DOHH2 (cell line): ENCODE measurements around the gene SBNO2.

Experiments
- H3F3A ChIP-seq: fragments of 200-600 bp; sonication (generic), shearing (Covaris generic); 2 replicates; pipeline ENCODE4 v1.6.0; 2016; ENCODE audit warnings: antibody characterized with exemption, mild to moderate bottlenecking; ENCODE audit not compliant: control insufficient read depth, insufficient read depth
- H3K27ac ChIP-seq: fragments of 200-600 bp; sonication (generic); 2 replicates; pipeline ENCODE4 v1.5.1; 2014; ENCODE audit warnings: low read depth, mild to moderate bottlenecking, low read length, moderate library complexity
- H3K27me3 ChIP-seq: fragments of 200-600 bp; sonication (generic); 2 replicates; pipeline ENCODE4 v1.6.1; 2014; ENCODE audit warnings: mild to moderate bottlenecking, low read length, mixed read lengths; ENCODE audit not compliant: control insufficient read depth
- H3K36me3 ChIP-seq: fragments of 200-600 bp; sonication (generic); 2 replicates; pipeline ENCODE4 v1.6.1; 2014; ENCODE audit warnings: mild to moderate bottlenecking, low read length, moderate library complexity, mixed read lengths; ENCODE audit not compliant: control insufficient read depth
- H3K4me1 ChIP-seq: fragments of 200-600 bp; sonication (generic); 2 replicates; pipeline ENCODE4 v1.6.1; 2014; ENCODE audit warnings: mild to moderate bottlenecking, low read length, mixed read lengths; ENCODE audit not compliant: control insufficient read depth
- H3K4me2 ChIP-seq: fragments of 200-600 bp; sonication (generic); 2 replicates; pipeline ENCODE4 v1.6.0; 2014; ENCODE audit warnings: mild to moderate bottlenecking, low read length, moderate library complexity
- H3K4me3 ChIP-seq: fragments of 200-600 bp; sonication (generic); 2 replicates; pipeline ENCODE4 v1.5.1; 2014; ENCODE audit warnings: mild to moderate bottlenecking, low read length, mixed read lengths
- H3K79me2 ChIP-seq: fragments of 200-600 bp; sonication (generic); 2 replicates; pipeline ENCODE4 v1.6.1; 2014; ENCODE audit warnings: mild to moderate bottlenecking, low read length, mixed read lengths; ENCODE audit not compliant: control insufficient read depth
- H3K9me2 ChIP-seq: fragments of 200-600 bp; sonication (generic); replicated peaks from 2 replicates; pipeline ENCODE4 v1.6.1; 2014; ENCODE audit warnings: mild to moderate bottlenecking, low read length, mixed read lengths; ENCODE audit not compliant: control insufficient read depth
- H3K9me3 ChIP-seq: fragments of 200-600 bp; sonication (generic); 2 replicates; pipeline ENCODE4 v1.6.1; 2014; ENCODE audit warnings: antibody characterized with exemption, low read length, mixed read lengths; ENCODE audit not compliant: control insufficient read depth, insufficient read depth
- H4K20me1 ChIP-seq: fragments of 200-600 bp; sonication (generic); 2 replicates; pipeline ENCODE4 v1.6.0; 2014; ENCODE audit warnings: low read depth, mild to moderate bottlenecking, antibody characterized with exemption, low read length, moderate library complexity; ENCODE audit not compliant: control insufficient read depth, insufficient read depth
- CTCF ChIP-seq: fragments of 200-600 bp; sonication (generic); IDR thresholded peaks from one replicate; pipeline ENCODE4 v1.5.1; 2014; ENCODE audit warnings: antibody characterized with exemption, mild to moderate bottlenecking, low read depth, low read length; ENCODE audit not compliant: poor library complexity, severe bottlenecking
- EZH2phosphoT487 ChIP-seq: fragments of 200-600 bp; sonication (generic); IDR thresholded peaks from 2 replicates; pipeline ENCODE4 v1.6.1; 2017; ENCODE audit warnings: borderline replicate concordance, mild to moderate bottlenecking, antibody characterized with exemption, low read length, moderate library complexity, mixed read lengths

Gene SBNO2

DNA sequence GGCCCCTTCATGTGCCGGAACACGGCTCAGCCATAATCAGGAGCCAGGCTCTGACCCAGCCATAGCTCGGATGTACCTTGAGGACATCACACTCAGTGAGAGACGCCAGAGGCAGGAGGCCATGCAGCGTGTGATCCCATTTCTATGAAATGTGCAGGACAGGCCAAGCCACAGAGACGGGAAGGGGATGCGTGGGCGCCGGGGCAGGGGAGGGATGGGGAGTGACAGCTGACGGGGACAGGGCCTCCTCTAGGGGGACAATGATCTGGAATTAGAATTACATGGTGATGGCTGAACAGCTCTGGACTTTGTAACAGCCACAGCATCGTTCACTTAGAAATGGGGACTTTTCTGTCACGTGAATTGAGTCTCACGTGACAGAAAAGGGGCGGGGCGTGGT is 34.9 kb downstream of the SBNO2 start:
- Histone ChIP-seq H4K20me1 (0 out of 2 replicates have a peak, but pooled peaks cover 2% of the 10 kb centered on the region), H3K36me3 (peaks cover 6% of the 10 kb centered on the region)

DNA sequence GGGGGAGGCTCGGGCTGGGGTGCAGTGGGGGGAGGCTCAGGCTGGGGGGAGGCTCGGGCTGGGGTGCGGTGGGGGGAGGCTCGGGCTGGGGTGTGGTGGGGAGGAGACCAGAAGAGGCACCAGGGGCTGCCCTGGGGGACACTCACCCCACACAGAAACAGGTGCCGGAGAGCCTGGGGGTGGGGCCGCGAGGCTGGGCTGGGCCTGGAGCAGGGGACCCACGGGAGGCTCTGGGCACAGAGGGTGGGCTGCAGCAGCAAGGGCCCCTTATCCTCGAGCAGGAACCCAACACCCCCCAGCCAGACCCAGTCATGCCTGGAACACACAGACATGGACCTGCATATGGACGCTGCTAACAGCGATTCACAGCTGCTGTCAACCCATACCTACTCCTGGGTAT is 35.9 kb downstream of the SBNO2 start:
- Histone ChIP-seq H3K36me3 (peaks cover 3% of the 10 kb centered on the region; the same call in 1 of the 2 replicates), H3K27ac (no peak overlapping the region), H4K20me1 (0 out of 2 replicates have a peak, but pooled peaks cover 4% of the 10 kb centered on the region), H3K79me2 (no peaks in the 10 kb centered on the region), H3K27me3 (no peaks in the 10 kb centered on the region; the same call in 1 of the 2 replicates), H3K9me2 (no peaks in the 10 kb centered on the region), H3F3A (no peaks in the 10 kb centered on the region), H3K4me3 (no peak overlapping the region), H3K4me1 (peaks cover 8% of the 10 kb centered on the region), H3K4me2 (no peak overlapping the region), H3K9me3 (no peaks in the 10 kb centered on the region)
- TF ChIP-seq EZH2phosphoT487 (no peak), CTCF (no peak)

More for the DNA sequence above, 34.9 kb downstream of the SBNO2 start:
- Histone ChIP-seq H3K4me2 (no peak overlapping the region), H3K27me3 (no peaks in the 10 kb centered on the region), H3K4me3 (no peak overlapping the region), H3K9me3 (no peaks in the 10 kb centered on the region), H3K27ac (no peak overlapping the region), H3F3A (no peaks in the 10 kb centered on the region), H3K9me2 (no peaks in the 10 kb centered on the region), H3K79me2 (no peaks in the 10 kb centered on the region), H3K4me1 (peaks cover 3% of the 10 kb centered on the region; the same call in 1 of the 2 replicates)
- TF ChIP-seq EZH2phosphoT487 (no peak), CTCF (no peak)

GRCh38 chr19:1136621-1137317 is 37.3 kb downstream of the SBNO2 start:
- Histone ChIP-seq H3K4me2 (no peak overlapping the region), H4K20me1 (peaks cover 11% of the 10 kb centered on the region), H3K27ac (no peak overlapping the region), H3K27me3 (peaks cover under 1% of the 10 kb centered on the region; the same call in 1 of the 2 replicates), H3K79me2 (0 out of 2 replicates have a peak, but pooled peaks cover under 1% of the 10 kb centered on the region), H3F3A (no peaks in the 10 kb centered on the region), H3K4me3 (no peak overlapping the region), H3K36me3 (no peaks in the 10 kb centered on the region), H3K9me2 (no peaks in the 10 kb centered on the region), H3K4me1 (peaks cover 22% of the 10 kb centered on the region), H3K9me3 (no peaks in the 10 kb centered on the region)
- TF ChIP-seq EZH2phosphoT487 = no peak
- TF ChIP-seq CTCF = no peak
